SK-N-SH treated with all-trans-retinoic acid at 6 μM for 48 hours (cell line): ENCODE results near the gene WIPF1.

ENCODE experiments used
- ATAC-seq: fragments of 200-7000 bp; cut with Tn5 transposase; 3 replicates; pipeline ENCODE4 v1.9.1; 2020; ENCODE audit warnings: mild to moderate bottlenecking, moderate library complexity
- ARNTL ChIP-seq: fragments of 450-650 bp; formaldehyde crosslinking; IDR thresholded peaks from 2 replicates; pipeline ENCODE4 v1.5.0; 2020; ENCODE audit warnings: low read depth, mild to moderate bottlenecking, moderate library complexity, borderline replicate concordance
- BACH2 ChIP-seq: fragments of 250-450 bp; sonication (Bioruptor Pico); IDR thresholded peaks from 2 replicates; pipeline ENCODE4 v1.9.0; 2021; ENCODE audit warnings: mild to moderate bottlenecking, borderline replicate concordance
- CSDC2 ChIP-seq: fragments of 250-450 bp; sonication (Bioruptor Pico); IDR thresholded peaks from 2 replicates; pipeline ENCODE4 v1.5.0; 2020; ENCODE audit warnings: mild to moderate bottlenecking, moderate library complexity
- ESRRG ChIP-seq: fragments of 250-450 bp; sonication (Bioruptor Pico); IDR thresholded peaks from 2 replicates; pipeline ENCODE4 v1.6.1; 2021; ENCODE audit warnings: mild to moderate bottlenecking
- ISL1 ChIP-seq: fragments of 250-450 bp; sonication (Bioruptor Pico); IDR thresholded peaks from 2 replicates; pipeline ENCODE4 v2.1.2; 2022; ENCODE audit warnings: mild to moderate bottlenecking, moderate library complexity
- OSR1 ChIP-seq: fragments of 250-450 bp; sonication (Bioruptor Pico); IDR thresholded peaks from 2 replicates; pipeline ENCODE4 v1.8.0; 2022; ENCODE audit warnings: moderate library complexity, mild to moderate bottlenecking, inconsistent platforms
- POU6F1 ChIP-seq: fragments of 250-450 bp; sonication (Bioruptor Pico); IDR thresholded peaks from 2 replicates; pipeline ENCODE4 v1.8.0; 2021; ENCODE audit warnings: low read depth, mild to moderate bottlenecking, moderate library complexity, borderline replicate concordance
- PPARA ChIP-seq: fragments of 250-450 bp; sonication (Bioruptor Pico); IDR thresholded peaks from 2 replicates; pipeline ENCODE4 v1.5.0; 2020; ENCODE audit warnings: mild to moderate bottlenecking, borderline replicate concordance
- RARB ChIP-seq: fragments of 250-450 bp; sonication (Bioruptor Pico); IDR thresholded peaks from 2 replicates; pipeline ENCODE4 v1.8.0; 2021; ENCODE audit warnings: mild to moderate bottlenecking, moderate library complexity
- SNAI2 ChIP-seq: fragments of 250-450 bp; sonication (Bioruptor Pico); IDR thresholded peaks from 2 replicates; pipeline ENCODE4 v1.5.0; 2020; ENCODE audit warnings: mild to moderate bottlenecking, moderate library complexity
- TOX ChIP-seq: fragments of 250-450 bp; sonication (Bioruptor Pico); IDR thresholded peaks from 2 replicates; pipeline ENCODE4 v1.8.0; 2021; ENCODE audit warnings: mild to moderate bottlenecking, moderate library complexity, borderline replicate concordance
- ZFP3 ChIP-seq: fragments of 250-450 bp; sonication (Bioruptor Pico); IDR thresholded peaks from 2 replicates; pipeline ENCODE4 v1.5.0; 2020; ENCODE audit warnings: mild to moderate bottlenecking, moderate library complexity
- ZFP30 ChIP-seq: fragments of 450-650 bp; formaldehyde crosslinking; IDR thresholded peaks from 2 replicates; pipeline ENCODE4 v1.5.0; 2022; ENCODE audit warnings: mild to moderate bottlenecking, moderate library complexity
- ZNF70 ChIP-seq: fragments of 450-650 bp; formaldehyde crosslinking; IDR thresholded peaks from 2 replicates; pipeline ENCODE4 v1.5.0; 2020; ENCODE audit warnings: mild to moderate bottlenecking, moderate library complexity
- TF ChIP-seq, protein P1 (sequence below): fragments of 250-450 bp; sonication (Bioruptor Pico); IDR thresholded peaks from 2 replicates; pipeline ENCODE4 v1.5.0; 2020; ENCODE audit warnings: mild to moderate bottlenecking, moderate library complexity
- TF ChIP-seq, protein P2 (sequence below): fragments of 250-450 bp; sonication (Bioruptor Pico); IDR thresholded peaks from 2 replicates; pipeline ENCODE4 v1.5.1; 2020; ENCODE audit warnings: low read depth, mild to moderate bottlenecking, moderate library complexity
- TF ChIP-seq, protein P3 (sequence below): fragments of 250-450 bp; sonication (Bioruptor Pico); IDR thresholded peaks from 2 replicates; pipeline ENCODE4 v1.5.1; 2021; ENCODE audit warnings: mild to moderate bottlenecking, moderate library complexity
- TF ChIP-seq, protein P4 (sequence below): fragments of 250-450 bp; sonication (Bioruptor Pico); IDR thresholded peaks from 2 replicates; pipeline ENCODE4 v1.8.0; 2020; ENCODE audit warnings: mild to moderate bottlenecking, moderate library complexity, borderline replicate concordance

WIPF1 gene

DNA sequence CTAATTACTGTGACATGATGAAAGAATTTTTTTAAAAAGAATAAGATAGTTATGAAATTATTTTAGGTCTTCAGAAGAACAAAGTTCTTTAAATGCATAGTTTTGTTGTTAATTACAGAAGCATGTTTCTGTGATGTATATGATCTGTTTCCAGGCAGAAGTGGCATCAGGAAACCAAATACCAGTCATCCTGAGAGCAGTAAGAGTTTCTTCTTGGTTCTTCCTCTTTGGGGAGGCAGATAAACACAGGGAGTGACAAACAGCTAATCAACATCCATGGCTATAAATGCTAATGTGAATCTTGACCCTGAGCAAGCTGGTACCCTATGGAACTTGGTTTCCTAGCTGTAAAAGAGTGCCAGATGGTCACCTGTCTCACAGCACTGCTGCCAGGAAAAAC, 29.2 kb downstream of the WIPF1 start:
- no peak for TF ChIP-seq ZFP30
- no peak for TF ChIP-seq ZNF70 (CRISPR knock-in tag)
- TF ChIP-seq ZFP3 (CRISPR knock-in tag) = no peak
- TF ChIP-seq, protein P1, sequence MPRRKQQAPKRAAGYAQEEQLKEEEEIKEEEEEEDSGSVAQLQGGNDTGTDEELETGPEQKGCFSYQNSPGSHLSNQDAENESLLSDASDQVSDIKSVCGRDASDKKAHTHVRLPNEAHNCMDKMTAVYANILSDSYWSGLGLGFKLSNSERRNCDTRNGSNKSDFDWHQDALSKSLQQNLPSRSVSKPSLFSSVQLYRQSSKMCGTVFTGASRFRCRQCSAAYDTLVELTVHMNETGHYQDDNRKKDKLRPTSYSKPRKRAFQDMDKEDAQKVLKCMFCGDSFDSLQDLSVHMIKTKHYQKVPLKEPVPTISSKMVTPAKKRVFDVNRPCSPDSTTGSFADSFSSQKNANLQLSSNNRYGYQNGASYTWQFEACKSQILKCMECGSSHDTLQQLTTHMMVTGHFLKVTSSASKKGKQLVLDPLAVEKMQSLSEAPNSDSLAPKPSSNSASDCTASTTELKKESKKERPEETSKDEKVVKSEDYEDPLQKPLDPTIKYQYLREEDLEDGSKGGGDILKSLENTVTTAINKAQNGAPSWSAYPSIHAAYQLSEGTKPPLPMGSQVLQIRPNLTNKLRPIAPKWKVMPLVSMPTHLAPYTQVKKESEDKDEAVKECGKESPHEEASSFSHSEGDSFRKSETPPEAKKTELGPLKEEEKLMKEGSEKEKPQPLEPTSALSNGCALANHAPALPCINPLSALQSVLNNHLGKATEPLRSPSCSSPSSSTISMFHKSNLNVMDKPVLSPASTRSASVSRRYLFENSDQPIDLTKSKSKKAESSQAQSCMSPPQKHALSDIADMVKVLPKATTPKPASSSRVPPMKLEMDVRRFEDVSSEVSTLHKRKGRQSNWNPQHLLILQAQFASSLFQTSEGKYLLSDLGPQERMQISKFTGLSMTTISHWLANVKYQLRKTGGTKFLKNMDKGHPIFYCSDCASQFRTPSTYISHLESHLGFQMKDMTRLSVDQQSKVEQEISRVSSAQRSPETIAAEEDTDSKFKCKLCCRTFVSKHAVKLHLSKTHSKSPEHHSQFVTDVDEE (CRISPR knock-in tag) = no peak
- TF ChIP-seq, protein P2, sequence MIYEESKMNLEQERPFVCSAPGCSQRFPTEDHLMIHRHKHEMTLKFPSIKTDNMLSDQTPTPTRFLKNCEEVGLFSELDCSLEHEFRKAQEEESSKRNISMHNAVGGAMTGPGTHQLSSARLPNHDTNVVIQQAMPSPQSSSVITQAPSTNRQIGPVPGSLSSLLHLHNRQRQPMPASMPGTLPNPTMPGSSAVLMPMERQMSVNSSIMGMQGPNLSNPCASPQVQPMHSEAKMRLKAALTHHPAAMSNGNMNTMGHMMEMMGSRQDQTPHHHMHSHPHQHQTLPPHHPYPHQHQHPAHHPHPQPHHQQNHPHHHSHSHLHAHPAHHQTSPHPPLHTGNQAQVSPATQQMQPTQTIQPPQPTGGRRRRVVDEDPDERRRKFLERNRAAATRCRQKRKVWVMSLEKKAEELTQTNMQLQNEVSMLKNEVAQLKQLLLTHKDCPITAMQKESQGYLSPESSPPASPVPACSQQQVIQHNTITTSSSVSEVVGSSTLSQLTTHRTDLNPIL (CRISPR knock-in tag) = no peak
- ATAC-seq = no peak

DNA sequence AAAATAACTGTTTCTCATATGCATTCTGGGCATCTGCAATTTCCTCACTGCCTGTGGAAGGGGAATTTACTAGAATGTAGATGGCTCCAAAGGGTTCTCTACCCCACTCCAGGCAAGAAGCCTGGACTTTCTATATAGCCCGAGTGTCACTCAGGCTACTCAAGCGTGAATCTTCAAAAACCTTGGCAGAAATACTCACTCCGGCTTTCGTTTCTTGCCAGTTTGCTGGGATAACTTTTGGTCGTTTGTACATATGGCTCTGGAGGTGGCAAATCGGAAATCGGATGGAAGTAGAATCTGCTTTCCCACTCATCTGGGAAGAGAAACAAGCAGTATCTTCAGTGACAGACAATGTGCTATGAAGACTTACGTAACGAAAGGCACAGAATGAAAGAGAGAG, 30.7 kb downstream of the WIPF1 start:
- TF ChIP-seq TOX (CRISPR knock-in tag) (no peak), ESRRG (no peak), ARNTL (CRISPR knock-in tag) (no peak), ZFP3 (CRISPR knock-in tag) (no peak), ZFP30 (no peak), SNAI2 (CRISPR knock-in tag) (no peak), RARB (no peak), OSR1 (CRISPR knock-in tag) (no peak), POU6F1 (CRISPR knock-in tag) (no peak), ISL1 (no peak), BACH2 (CRISPR knock-in tag) (no peak), PPARA (no peak), CSDC2 (CRISPR knock-in tag) (no peak)
- TF ChIP-seq, protein P2 (CRISPR knock-in tag) = no peak
- TF ChIP-seq, protein P1 (CRISPR knock-in tag) = no peak
- TF ChIP-seq, protein P3, sequence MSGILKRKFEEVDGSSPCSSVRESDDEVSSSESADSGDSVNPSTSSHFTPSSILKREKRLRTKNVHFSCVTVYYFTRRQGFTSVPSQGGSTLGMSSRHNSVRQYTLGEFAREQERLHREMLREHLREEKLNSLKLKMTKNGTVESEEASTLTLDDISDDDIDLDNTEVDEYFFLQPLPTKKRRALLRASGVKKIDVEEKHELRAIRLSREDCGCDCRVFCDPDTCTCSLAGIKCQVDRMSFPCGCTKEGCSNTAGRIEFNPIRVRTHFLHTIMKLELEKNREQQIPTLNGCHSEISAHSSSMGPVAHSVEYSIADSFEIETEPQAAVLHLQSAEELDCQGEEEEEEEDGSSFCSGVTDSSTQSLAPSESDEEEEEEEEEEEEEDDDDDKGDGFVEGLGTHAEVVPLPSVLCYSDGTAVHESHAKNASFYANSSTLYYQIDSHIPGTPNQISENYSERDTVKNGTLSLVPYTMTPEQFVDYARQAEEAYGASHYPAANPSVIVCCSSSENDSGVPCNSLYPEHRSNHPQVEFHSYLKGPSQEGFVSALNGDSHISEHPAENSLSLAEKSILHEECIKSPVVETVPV = no peak
- TF ChIP-seq, protein P4, sequence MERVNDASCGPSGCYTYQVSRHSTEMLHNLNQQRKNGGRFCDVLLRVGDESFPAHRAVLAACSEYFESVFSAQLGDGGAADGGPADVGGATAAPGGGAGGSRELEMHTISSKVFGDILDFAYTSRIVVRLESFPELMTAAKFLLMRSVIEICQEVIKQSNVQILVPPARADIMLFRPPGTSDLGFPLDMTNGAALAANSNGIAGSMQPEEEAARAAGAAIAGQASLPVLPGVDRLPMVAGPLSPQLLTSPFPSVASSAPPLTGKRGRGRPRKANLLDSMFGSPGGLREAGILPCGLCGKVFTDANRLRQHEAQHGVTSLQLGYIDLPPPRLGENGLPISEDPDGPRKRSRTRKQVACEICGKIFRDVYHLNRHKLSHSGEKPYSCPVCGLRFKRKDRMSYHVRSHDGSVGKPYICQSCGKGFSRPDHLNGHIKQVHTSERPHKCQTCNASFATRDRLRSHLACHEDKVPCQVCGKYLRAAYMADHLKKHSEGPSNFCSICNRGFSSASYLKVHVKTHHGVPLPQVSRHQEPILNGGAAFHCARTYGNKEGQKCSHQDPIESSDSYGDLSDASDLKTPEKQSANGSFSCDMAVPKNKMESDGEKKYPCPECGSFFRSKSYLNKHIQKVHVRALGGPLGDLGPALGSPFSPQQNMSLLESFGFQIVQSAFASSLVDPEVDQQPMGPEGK (CRISPR knock-in tag) = no peak
- no peak for ATAC-seq
